HG03135 (cell line): ENCODE data around the gene GLRA1.
"Not testable (repeated sequence)": the region's sequence is repeated elsewhere in the genome, so short reads cannot be mapped to it uniquely, and the experiment has no call there.

ENCODE experiments used
- ATAC-seq: cut with Tn5 transposase; IDR thresholded peaks from one replicate; pipeline ENCODE4 v1.9.1; 2021; ENCODE audit warnings: mild to moderate bottlenecking, moderate library complexity; ENCODE audit not compliant: unreplicated experiment

GLRA1 gene

DNA sequence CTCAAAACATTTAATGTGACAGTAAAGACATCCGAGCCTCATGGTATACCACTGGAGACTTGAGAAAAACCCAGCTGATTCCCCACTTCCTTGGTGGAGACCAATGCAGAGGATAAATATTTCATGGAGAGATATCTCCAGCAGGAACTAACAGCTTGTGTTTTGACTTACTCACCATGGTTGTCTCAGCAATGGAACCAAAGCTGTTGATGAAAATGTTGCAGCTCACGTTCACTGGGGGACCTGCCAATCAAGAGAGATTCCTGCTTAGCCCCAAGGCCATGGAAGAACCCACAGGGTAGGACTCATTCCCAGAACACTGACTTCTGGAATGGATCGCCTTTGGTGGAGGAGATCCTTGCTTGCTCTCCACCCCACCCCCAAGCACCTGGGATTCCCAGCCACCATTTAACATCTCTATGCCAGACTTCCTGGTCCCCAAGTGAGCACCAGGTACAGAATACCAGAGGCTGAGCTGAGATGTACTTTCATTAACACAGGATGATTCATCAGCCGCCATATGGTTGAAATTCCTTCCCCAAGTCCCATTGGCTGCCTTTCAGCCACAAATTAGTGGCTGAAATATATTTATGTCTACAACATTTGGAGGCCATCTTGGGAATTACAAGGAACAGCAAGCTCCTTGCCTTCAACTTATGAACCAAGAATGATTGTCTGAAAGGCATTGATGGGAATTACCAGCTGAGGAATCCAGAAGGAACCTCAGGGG, 37.9 kb downstream of the GLRA1 start:
- no peak for ATAC-seq

DNA sequence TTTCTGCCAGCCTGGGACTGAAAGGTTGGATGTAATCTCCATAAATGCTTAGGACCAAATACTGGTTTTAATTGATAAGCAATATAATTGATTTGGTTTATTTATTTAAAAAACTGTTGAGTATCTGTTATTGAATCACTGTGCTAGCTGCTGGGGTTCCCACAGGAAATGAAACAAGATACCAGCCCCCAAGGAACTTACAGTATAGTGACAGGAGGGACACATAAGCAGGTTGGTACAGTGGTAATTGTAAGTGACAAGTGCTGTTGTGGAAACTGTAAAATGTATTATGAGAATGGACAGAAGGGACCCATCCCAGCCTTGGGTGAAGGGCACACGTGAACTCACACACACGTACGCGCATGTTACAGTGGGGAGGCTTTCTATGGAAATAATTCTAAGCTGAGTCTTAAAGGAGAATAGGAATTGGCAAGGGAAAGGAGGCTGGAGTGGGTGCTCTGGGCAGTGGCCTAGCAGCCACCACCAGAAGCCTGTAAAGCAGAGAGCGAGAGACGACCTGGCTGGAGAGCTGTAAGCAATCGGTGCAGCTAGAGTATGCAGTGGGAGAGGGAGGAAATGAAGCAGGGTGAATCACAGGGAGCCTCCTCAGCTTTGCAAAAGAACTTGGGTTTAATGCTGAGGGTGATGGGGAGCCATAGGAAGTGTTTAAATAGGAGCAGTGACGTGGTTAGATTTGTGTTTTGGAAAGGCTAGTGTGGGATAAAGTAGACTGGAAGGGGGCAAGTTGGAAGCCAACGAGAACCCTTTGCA, 39.3 kb downstream of the GLRA1 start:
- no peak for ATAC-seq

DNA sequence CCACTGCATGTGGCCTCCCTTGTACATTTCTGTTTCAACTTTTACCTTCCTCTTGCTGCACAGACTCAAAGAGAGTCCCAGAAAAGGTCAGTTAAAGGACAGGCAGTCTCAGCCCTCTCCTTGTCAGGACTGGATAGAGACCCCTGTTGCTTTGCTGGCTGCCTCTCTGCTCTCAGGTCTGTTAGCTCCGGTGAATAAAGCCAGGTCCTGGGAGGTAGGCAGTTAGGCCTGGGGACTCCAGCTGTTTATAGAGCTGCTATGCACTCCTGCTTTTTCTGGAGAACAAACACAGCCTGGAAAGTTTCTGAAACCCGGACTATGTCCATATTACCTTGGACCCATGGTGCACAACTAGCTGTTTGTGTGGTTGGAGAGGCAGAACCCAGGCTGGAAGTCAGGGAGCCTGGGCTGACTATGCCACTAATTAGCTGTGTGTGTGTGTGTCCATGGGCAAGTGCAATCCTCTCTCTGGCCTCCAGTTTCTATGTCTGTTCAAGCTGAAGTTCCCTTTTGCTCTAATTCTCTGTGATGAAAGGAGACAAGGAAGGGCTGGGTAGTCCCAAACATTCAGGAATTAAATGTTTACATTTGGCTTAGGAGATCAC, 42.9 kb downstream of the GLRA1 start:
- ATAC-seq = no peak

DNA sequence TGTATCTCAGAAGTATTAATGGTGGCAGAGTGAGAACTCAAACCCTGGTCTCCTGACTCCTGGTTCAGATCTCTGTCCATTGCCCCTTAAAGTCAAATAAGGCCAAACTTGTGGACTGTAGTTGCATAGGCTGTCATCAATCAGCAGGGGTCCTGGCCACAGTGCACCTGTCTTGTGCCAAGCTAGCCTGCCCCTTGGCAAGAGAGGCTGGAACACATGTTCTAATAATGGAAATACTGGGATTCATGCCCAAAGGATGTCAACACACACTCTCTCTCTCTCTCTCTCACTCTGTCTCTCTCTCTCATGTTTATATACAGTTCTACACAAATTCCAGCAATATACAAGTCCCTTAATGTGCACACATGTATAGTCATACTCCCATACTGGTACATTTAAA, 44.3 kb downstream of the GLRA1 start:
- no peak for ATAC-seq

DNA sequence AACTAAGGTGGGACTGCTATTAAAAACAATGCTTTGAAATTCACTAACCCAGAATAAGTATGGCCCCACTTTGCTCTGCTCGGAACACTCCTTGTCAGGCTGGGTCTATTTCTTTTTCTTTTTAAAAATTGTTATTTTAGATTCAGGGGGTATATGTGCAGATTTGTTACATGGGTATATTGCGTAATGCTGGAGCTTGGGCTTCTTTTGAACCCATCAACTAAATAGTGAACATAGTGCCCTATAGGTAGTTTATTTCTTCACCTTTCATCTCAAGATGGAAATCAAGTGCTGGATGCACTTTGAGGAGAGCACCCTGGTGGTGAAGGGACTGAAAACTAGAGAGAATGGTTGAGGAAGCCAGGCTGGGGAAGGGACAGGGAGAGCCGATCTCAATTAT, 51.0 kb downstream of the GLRA1 start:
- no peak for ATAC-seq

DNA sequence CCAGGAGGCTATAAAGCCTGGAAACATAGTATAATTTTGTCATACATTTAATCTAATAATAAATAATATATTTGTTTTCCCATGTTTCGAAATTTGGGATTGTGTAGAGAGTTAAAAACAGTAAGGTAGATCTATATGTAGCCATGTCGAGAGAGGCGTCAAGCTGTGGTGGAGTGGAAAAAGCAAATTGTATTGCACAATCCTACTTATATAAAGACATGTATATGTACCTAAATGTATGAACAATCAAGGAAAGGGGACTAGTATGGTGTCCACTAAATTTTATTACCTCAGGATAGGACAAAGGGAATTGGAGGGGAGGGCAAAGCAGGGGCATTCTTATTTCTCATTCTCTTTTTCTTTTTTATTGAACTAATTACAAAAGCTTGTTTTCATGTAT, 52.0 kb downstream of the GLRA1 start:
- ATAC-seq = no peak

DNA sequence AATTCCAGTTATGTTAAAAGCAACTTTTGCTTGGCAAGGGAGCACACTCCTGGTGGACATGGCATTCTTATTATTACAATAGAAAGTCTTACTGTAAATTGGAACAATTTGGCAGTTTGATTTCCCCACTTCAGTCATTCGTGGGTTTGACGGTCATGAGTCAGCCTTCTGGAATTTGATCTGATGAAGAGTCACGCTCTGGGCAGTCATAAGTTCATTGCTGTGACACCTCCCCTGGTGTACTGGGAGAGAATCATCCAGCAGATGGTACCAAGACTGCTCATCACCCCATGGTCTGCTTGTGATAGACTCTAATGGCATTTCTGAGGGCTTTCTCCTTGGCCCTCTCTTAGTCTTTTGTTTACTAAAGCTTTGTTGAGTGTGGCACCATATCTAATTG, 53.8 kb downstream of the GLRA1 start:
- ATAC-seq = no peak

DNA sequence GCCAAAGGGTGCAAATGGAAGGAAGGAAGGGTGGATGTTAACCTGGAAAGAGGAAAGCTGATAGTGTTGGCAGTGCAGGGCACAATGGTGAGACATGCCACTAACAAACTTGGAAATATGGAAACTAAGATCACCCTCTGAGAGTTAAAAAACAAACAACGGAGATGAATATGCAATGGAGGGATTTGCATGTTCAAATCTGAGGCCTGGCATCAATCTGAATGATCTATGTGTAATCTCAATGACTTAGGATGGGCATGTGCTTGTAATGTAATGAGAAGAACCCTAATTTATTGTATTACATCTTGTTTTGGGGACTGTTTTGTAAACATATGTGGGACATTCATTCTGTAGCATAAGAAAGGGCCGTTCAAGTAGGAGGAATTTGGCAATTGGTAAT, 54.4 kb downstream of the GLRA1 start:
- ATAC-seq = no peak

DNA sequence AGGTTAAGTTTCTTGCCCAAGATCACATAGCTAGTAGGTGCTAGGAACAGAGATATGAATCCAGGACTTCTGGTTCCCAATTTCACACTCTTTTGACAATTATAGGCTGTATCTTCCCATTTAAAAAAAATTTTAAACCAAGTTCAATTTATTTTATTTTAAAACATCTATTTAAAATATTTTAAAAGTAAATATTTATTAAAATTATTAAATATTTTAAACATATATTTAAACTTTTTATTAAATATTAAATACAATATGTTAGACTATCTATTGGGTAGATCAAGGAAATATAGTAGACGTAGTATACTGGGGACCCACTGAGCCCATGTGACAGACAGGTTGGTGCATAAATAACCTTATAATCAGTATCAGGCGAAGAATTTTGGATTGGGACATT, 54.8 kb downstream of the GLRA1 start:
- no peak for ATAC-seq

DNA sequence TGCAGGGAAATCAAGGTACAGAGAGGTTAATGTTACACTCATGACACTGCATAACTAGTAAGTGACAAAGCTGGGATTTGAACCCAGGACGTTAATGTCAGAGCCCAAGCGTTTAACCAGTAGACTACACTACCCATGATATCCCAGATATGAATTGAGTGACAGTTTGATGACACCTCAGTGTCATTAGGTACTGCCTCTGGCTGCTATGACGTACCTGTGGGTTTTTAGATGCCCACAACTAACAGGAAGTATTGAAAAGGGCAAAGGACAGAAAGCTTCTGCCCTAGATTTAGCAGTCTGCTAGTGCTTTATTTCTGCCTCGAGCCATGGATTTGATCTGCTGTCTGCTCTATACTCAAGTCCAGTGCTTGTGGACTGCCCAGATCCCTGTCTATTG, 56.2 kb downstream of the GLRA1 start:
- ATAC-seq = no peak

DNA sequence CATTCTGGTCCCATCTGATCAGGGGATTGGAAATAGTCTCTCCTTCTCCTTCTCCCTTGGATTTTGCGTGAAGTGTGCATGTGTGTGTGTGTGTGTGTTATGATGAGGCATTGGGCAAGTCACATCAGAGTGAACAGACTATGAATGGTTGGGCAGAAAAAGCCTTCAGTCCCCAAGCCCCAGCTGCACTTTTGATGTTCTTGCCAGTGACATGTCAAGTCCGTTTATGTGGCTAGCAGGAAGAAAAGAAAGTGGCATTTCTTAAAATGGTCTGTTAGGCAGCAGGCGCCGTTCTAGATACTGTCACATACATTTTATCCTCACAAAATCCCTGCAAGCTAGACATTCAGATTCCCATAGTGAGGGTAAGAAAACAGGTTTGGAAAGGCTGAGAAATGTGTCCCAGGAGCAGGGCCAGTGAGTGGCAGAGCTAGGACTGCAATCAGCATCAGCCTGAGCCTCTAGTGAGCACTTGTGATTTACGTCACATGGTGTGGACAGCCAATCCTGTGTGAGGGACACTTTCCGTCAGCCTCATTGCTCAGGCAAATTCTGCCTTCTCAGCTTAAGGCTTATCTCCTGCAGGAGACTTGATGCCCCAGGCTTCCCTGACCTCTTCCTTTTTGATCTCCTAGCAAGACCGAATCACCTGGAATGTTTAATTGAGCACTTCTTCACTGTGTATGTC, 60.4 kb downstream of the GLRA1 start:
- no peak for ATAC-seq

DNA sequence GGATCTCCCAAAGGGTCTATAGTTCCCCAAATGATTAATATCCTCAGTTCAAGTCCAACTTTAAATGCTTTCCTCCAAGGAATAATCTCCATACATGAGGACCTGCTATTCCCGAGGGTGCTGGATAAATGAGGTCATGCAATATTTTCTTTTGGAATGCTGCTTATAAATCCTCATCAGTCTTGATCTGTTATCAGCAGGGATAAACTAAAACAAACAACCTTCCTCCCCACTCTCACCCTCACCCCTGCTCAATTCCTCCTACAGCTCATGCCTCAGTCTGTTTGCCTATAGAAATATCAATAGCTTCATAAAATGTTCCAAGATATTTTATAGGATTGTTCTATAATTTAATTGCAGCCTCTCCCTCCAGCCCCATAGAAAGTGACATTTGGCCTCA, 61.1 kb downstream of the GLRA1 start:
- ATAC-seq = no peak

DNA sequence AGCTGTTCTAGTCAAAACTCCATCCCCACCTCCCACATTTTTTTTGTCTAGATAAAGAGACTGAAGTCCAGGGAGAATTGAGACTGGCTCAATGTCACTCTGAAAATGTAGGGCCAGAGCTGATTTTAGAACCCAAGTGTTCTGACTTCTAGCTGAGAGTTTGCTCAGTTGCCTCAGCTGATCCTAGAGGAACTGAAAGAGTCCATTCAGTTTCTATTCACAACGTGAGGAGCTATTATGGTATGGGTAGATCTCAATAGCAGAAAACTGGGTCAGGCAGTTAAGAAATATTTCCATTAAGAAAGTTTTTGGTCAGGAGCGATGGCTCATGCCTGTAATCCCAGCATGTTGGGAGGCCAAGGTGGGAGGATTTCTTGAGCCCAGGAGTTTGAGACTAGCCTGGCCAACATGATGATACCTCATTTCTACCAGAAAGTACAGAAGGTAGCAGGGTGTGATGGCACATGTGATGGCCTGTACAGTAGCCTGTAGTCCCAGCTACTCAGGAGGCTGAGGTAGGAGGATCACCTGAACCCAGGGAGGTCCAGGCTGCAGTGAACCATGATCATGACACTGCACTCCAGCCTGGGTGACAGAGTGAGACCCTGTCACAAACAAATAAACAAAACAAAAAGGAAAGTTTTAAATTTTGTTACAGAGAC, 61.7 kb downstream of the GLRA1 start:
- ATAC-seq = no peak

DNA sequence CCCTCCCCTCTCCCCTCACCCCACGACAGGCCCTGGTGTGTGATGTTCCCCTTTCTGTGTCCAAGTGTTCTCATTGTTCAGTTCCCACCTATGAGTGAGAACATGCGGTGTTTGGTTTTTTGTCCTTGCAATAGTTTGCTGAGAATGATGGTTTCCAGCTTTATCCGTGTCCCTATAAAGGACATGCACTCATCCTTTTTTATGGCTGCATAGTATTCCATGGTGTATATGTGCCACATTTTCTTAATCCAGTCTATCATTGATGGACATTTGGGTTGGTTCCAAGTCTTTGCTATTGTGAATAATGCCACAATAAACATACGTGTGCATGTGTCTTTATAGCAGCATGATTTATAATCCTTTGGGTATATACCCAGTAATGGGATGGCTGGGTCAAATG, 63.8 kb downstream of the GLRA1 start:
- not testable (repeated sequence) for ATAC-seq

DNA sequence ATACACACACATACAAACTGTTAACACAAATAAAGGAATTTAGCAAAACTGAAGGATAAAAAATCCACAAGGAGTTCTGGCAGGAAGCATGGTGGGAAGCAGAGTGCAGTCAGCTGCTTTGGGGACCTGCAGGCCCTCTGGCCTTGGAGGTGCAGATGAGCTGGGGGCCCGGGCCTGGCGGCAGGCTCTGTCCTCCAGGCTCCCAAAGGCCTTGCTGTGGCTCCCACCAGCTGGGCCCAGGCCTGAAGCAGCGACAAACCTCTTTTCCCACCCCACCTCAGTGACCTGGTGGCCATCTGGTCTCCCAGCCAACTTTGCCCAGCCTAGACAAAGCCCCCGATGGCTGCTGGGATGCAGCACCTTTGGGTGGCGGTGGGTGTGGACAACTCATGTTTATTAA, 67.8 kb downstream of the GLRA1 start:
- no peak for ATAC-seq

DNA sequence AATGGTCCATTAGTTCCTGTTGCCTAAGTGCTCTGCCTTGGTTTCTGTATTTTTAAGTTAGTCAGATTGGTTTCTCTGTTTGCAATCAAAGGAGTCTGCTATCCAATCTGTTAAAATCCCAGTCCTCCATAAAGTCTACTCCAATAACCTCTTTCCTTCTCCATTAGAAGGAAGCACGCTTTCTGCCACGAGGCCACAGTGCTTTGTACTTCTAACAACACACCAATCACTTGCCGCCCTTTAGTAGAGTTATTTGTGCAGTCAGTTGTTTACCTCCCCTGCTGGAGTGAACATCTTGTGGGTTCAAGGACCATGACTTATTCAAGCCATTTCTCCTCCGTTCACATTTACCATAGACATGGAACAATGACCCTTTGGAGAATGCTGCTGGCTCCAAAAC, 69.0 kb downstream of the GLRA1 start:
- ATAC-seq = no peak

DNA sequence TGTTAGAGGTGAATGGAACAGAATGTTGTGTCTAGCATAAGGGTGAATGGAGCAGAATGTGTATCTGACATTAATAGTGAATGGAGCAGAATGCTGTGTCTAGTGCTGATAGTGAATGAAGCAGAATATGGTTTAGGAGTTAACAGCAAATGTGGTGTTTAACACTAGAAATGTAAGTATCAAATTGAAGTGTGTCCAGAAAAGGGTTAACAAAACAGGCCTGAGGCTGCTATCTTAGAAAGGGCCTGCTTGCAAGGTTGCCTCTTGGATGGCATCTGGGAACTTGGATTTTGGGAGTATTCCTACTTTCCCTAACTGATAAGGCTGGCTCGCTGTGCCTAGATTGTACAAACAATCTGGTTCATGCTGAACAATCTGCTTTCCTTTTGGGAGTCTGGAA, 76.8 kb downstream of the GLRA1 start:
- ATAC-seq = no peak

DNA sequence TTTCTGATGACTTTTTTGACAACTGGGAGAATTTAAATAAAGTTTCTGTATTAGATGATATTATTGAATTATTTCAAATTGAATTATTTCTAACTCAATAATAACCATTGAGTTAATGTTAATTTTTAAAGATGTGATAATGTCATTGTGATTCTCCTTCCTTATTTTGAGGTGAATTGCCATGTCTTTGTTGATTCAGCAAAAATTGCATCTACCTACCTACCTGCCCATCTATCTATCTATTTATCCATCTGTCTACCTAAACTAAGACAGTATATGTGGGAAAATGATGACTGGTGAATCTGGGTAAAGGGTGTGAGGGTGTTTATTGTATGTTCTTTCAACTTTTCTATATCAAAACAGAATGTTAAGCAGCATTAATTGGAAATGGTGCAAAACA, 77.9 kb downstream of the GLRA1 start:
- ATAC-seq = no peak

DNA sequence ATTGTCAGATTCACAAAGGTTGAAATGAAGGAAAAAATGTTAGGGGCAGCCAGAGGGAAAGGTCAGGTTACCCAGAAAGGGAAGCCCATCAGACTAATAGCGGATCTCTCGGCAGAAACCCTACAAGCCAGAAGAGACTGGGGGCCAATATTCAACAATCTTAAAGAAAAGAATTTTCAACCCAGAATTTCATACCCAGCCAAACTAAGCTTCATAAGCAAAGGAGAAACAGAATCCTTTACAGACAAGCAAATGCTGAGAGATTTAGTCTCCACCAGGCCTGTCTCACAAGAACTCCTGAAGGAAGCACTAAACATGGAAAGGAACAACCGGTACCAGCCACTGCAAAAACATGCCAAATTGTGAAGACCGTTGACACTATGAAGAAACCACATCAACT, 91.8 kb downstream of the GLRA1 start:
- ATAC-seq = not testable (repeated sequence)

DNA sequence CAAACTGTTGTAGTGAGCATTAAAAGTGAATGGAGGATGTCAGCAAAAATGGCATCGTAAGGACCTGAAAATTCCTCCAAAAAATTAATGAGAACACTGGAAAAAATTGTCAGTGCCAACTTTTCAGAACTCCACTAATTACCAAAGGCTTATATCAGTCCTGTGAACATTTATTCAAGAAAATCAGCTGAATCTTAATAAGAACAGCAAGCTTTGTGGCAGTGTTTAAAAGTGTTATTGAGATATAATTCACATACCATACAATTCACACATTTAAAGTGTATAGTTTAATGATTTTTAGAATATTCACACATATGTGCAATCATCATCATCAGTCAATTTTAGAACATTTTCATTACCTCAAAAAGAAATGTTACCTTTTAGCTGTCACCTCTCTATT, 95.3 kb downstream of the GLRA1 start:
- no peak for ATAC-seq

DNA sequence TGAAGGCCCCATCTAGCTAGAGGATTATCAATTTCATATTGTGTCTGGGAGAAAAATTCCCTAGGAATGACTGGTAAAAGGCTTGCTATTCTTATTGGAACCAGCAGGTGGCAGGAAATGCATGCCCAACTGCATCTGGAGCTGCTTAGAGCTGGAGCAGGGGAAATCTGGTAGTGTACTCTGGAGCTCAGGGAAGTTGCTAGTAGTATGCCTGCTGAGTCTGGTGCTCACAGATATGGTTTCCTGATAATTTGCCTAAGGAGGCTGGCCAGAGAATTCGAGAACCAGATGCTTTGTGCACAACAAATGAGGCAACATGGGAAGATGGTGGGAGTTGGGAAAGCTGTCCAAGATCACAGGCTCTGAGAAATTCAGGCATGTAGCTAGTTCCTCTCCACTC, 99.2 kb downstream of the GLRA1 start:
- no peak for ATAC-seq
